ENCODE measurements around the gene ADGRG3. TPM values are rescaled to one million over a fixed set of nuclear protein-coding genes. Genes with fewer than 3 reads are reported as not detected.

The ADGRG3 gene
- total and polyA plus RNA-seq, 2 of the 8 experiments (the other 6 are each of a cell fraction or from before 2014, with no cell fraction given): 0.28 to 0.98 TPM

DNA sequence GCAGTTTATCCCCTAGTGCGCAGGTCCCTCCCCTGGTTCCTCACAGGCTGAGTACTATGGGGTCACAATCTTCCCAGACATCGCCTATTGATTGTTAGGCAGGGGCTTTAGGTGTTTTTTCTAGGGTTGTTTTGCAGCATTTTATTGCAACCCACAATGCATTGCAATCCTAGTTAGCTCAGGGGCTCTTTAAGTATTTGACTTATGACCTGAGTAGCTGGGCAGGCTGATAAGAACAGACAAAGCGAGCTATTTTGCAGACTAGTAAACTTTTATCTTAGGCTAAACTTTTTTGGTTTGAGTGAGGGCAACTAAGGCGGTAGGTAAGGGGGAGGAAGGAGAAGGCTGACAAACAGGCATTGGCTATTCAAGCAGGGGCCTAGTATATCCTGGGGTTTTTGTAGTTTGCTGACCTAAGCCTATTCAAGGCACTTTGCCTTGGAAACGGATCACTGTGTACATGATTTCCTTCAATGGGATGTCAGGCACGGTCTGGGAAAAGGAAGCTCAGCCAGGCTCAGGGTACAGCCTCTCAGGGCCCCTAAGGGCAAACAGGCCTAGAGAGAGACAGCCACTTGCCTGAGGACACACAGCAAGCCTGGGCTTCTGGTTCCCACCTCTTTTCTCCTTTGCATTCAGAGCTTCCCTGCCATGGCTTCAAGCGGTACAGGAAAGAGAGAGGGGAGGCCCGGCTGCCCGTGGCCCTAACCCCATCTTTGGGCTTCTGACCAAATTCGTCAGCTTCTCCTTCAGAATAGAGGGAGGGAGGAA is 32.9 kb downstream of the ADGRG3 start:
- Histone ChIP-seq H3K9me3 (ENCODE audit: insufficient read depth in 2 of 2, low read depth in 1 of 2, low read length in 1 of 2) (no peaks in the 10 kb centered on the region), H4K91ac (replicated peaks; ENCODE audit: insufficient read length, low read length) (no peak overlapping the region), H2BK20ac (ENCODE audit: low read length) (no peak overlapping the region), H4K20me1 (replicated peaks in 1 of 2; ENCODE audit: control insufficient read depth in 1 of 2, insufficient read depth in 2 of 2, low read length in 2 of 2) (peaks cover 0 to 3% of the 10 kb centered on the region in 2 experiments), H2AK5ac (ENCODE audit: low read depth, low read length) (no peak overlapping the region), H3K79me1 (ENCODE audit: low read depth, low read length) (no peaks in the 10 kb centered on the region), H2BK15ac (ENCODE audit: low read length) (no peak overlapping the region), H3K4me3 (ENCODE audit: extremely low read depth in 1 of 4, insufficient read depth in 2 of 4, low read depth in 3 of 4, low read length in 4 of 4) (no peak overlapping the region), H2BK5ac (ENCODE audit: low read depth, low read length) (no peak overlapping the region), H3K14ac (ENCODE audit: insufficient read length) (no peak overlapping the region), H3K27ac (ENCODE audit: low read depth, low read length) (no peak overlapping the region), H2BK120ac (replicated peaks; ENCODE audit: low read depth, low read length) (no peak overlapping the region), H3K27me3 (replicated peaks in 1 of 4; ENCODE audit: control insufficient read depth in 3 of 4, extremely low read depth in 1 of 4, insufficient read depth in 3 of 4, low read length in 3 of 4) (no peaks in the 10 kb centered on the region; a peak in 1 of 7 replicates), H2AFZ (ENCODE audit: low read length) (no peak overlapping the region), H4K8ac (ENCODE audit: extremely low read depth, insufficient read depth, low read length) (no peak overlapping the region; the same call in 1 of the 2 replicates), H3K56ac (replicated peaks; ENCODE audit: insufficient read length, low read depth, low read length) (no peak overlapping the region), H3K18ac (ENCODE audit: extremely low read depth, low read length) (no peak overlapping the region), H2BK12ac (ENCODE audit: low read depth, low read length) (no peak overlapping the region), H3K4me1 (replicated peaks in 1 of 4; ENCODE audit: control insufficient read depth in 3 of 4, insufficient read depth in 4 of 4, low read length in 3 of 4) (no peaks in the 10 kb centered on the region), H3K23me2 (ENCODE audit: low read depth, low read length) (peaks cover 10% of the 10 kb centered on the region; the same call in 1 of the 2 replicates), H3K79me2 (ENCODE audit: control insufficient read depth in 1 of 2, insufficient read depth in 2 of 2, low read length in 2 of 2) (no peaks in the 10 kb centered on the region), H3K9ac (replicated peaks in 1 of 4; ENCODE audit: extremely low read depth in 1 of 4, low read depth in 3 of 4, low read length in 3 of 4) (no peak overlapping the region), H3K4me2 (ENCODE audit: insufficient read depth in 1 of 2, low read depth in 2 of 2, low read length in 2 of 2) (no peak overlapping the region), H3K23ac (ENCODE audit: insufficient read length) (no peak overlapping the region), H4K5ac (ENCODE audit: insufficient read length, low read depth, low read length) (no peak overlapping the region), H3K4ac (replicated peaks; ENCODE audit: insufficient read length, low read depth, low read length) (no peak overlapping the region), H3K36me3 (ENCODE audit: control insufficient read depth in 2 of 4, insufficient read depth in 4 of 4, low read length in 3 of 4) (no peaks in the 10 kb centered on the region)
- ChIA-PET CTCF (ENCODE audit: partially characterized antibody) (interaction anchor here (1.2 to 1.6 kb wide), 2 partner anchors 34 to 36 kb away, joined by 3 read pairs; no protein-coding TSS in a partner anchor), POLR2A (ENCODE audit: partially characterized antibody) (no interaction called here)
- FAIRE-seq (no peak), DNase-seq (ENCODE audit: low read depth in 1 of 2, low spot score in 2 of 2) (no peak)
- 80% methylated on average over 10 of the region's 10 CpGs; no CpG with 5 or more reads in 1 of the 2 experiments for WGBS, 2 experiments (ENCODE audit: extremely low coverage in 1 of 2, insufficient coverage in 1 of 2, insufficient read length in 1 of 2, insufficient replicate concordance in 2 of 2, low coverage in 1 of 2, low lambda C conversion rate in 2 of 2, missing lambda C conversion rate in 1 of 2)
- no peak for TF ChIP-seq RXRA (IDR thresholded peaks at IDR 0.05; ENCODE audit: insufficient read depth, low read depth, low read length)
- TF ChIP-seq, protein P1, sequence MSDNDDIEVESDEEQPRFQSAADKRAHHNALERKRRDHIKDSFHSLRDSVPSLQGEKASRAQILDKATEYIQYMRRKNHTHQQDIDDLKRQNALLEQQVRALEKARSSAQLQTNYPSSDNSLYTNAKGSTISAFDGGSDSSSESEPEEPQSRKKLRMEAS (IDR thresholded peaks at IDR 0.05): no peak
- TF ChIP-seq TCF12 (IDR thresholded peaks at IDR 0.05; ENCODE audit: low read depth, low read length): no peak
- TF ChIP-seq EP300 (IDR thresholded peaks at IDR 0.05; ENCODE audit: borderline replicate concordance in 1 of 2, low read depth in 2 of 2, low read length in 2 of 2): no peak
- no peak for TF ChIP-seq CTBP2 (IDR thresholded peaks at IDR 0.05; ENCODE audit: borderline replicate concordance, insufficient read depth, insufficient read length, low read length)
- no peak for TF ChIP-seq SP1 (IDR thresholded peaks at IDR 0.05; ENCODE audit: low read depth, low read length)
- no peak for TF ChIP-seq CHD1 (IDR thresholded peaks at IDR 0.05; ENCODE audit: low read depth, low read length)
- TF ChIP-seq SUZ12 (IDR thresholded peaks at IDR 0.05; ENCODE audit: low read length): no peak
- TF ChIP-seq BACH1 (IDR thresholded peaks at IDR 0.05; ENCODE audit: low read length): no peak
- TF ChIP-seq RNF2 (IDR thresholded peaks at IDR 0.05; ENCODE audit: borderline replicate concordance, low read depth, low read length, missing control alignments, poor library complexity, severe bottlenecking): no peak
- TF ChIP-seq RBBP5 (IDR thresholded peaks at IDR 0.05; ENCODE audit: borderline replicate concordance, low read depth, low read length): no peak
